Vagina (tissue), 2 donors: ENCODE results near the gene SNU13. TPM values are rescaled to one million over a fixed set of nuclear protein-coding genes. Genes with fewer than 3 reads are reported as not detected.
"Not testable (repeated sequence)": the region's sequence is repeated elsewhere in the genome, so short reads cannot be mapped to it uniquely, and the experiment has no call there.

Experiments used
- DNase-seq, 2 donors: peaks; one replicate each; pipeline ENCODE4 v3.0.0-alpha.2; 2017; ENCODE audit errors: extremely low spot score in 2 of 2
- H3K27ac ChIP-seq: fragments of 200-600 bp; sonication (generic); one replicate; pipeline ENCODE4 v1.5.1; 2019
- H3K27me3 ChIP-seq: fragments of 200-600 bp; sonication (generic); one replicate; pipeline ENCODE4 v1.5.1; 2019
- H3K36me3 ChIP-seq, 2 donors: fragments of 200-600 bp; sonication (generic); one replicate each; pipeline ENCODE4 v1.5.1; 2017 to 2019
- H3K4me1 ChIP-seq: fragments of 200-600 bp; sonication (generic); one replicate; pipeline ENCODE4 v1.5.1; 2019
- H3K4me3 ChIP-seq, 2 donors: fragments of 200-600 bp; sonication (generic); 1 replicate in 1 of 2; 2 replicates in 1 of 2; pipeline ENCODE4 v1.5.1; 2016 to 2019
- H3K9me3 ChIP-seq: fragments of 200-600 bp; sonication (generic); one replicate; pipeline ENCODE4 v1.5.1; 2019
- CTCF ChIP-seq, 3 experiments: fragments of 450-650 bp in 2 of 3; fragments of 200-600 bp in 1 of 3; sonication (generic) in 1 of 3; IDR thresholded peaks; one replicate each; pipeline ENCODE4 v1.5.1; 2017 to 2019; ENCODE audit warnings: antibody characterized with exemption in 3 of 3, mild to moderate bottlenecking in 2 of 3, moderate library complexity in 2 of 3
- POLR2A ChIP-seq, 2 donors: fragments of 450-650 bp; IDR thresholded peaks; one replicate each; pipeline ENCODE4 v1.6.1; 2017; ENCODE audit warnings: antibody characterized with exemption in 2 of 2, mild to moderate bottlenecking in 2 of 2, moderate library complexity in 2 of 2
- POLR2AphosphoS5 ChIP-seq, 2 donors: sonication (generic); formaldehyde crosslinking; IDR thresholded peaks; one replicate each; pipeline ENCODE4 v1.9.0; 2017; ENCODE audit warnings: antibody characterized with exemption in 2 of 2, mild to moderate bottlenecking in 2 of 2, low read depth in 1 of 2; ENCODE audit not compliant: insufficient read depth in 1 of 2
- intact Hi-C: fragments of 100-400 bp; cut with DNase I; formaldehyde crosslinking; loops from one replicate; pipeline ENCODE4 v1.15.1; 2023
- small RNA-seq: library from RNA; depleted of rRNA; stranded (forward); fragments of <200 nt; gene quantifications from one replicate; pipeline ENCODE3, GENCODE V24; 2016
- total RNA-seq: library from RNA; depleted of rRNA; stranded (reverse); fragments of >200 nt; gene quantifications from one replicate; pipeline ENCODE4 v1.2.3, GENCODE V29; 2016

Gene SNU13
- total RNA-seq, 1 donor from 2014 or later: 113 TPM

DNA sequence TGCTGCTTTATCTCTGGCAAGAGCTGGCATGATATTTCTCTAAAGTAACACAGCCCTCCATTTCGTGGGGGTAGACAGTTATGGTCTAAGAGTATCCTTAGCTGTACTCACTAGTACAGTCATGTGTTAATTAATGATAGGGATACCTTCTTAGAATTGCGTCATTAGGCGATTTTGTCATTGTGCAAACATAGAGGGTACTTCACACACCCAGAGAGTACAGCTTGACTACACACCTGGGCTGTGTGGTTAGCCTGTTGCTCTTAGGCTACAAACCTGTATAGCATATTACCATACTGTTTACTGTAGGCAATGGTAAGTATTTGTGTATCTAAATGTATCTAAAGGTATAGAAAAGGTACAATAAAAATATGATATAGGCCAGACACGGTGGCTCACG lies 50.5 kb downstream of the SNU13 start:
- no peaks in the 10 kb centered on the region for H3K9me3 ChIP-seq
- H3K27ac ChIP-seq: no peak overlapping the region
- peaks cover 8 to 77% of the 10 kb centered on the region in 2 donors for H3K36me3 ChIP-seq
- H3K4me1 ChIP-seq: peaks cover 5% of the 10 kb centered on the region
- H3K27me3 ChIP-seq: no peaks in the 10 kb centered on the region
- H3K4me3 ChIP-seq: no peak overlapping the region
- TF ChIP-seq POLR2A (IDR thresholded peaks at IDR 0.05) (no peak), POLR2AphosphoS5 (IDR thresholded peaks at IDR 0.05; ENCODE audit: insufficient read depth in 1 of 2, low read depth in 1 of 2) (no peak), CTCF (IDR thresholded peaks at IDR 0.05) (no peak)
- intact Hi-C loops: no loop called here
- DNase-seq: no peak

GRCh38 chr22:41637623-41638022 lies 51.0 kb downstream of the SNU13 start:
- not testable (repeated sequence) for H3K4me3 ChIP-seq, H3K27me3 ChIP-seq
- peaks cover 8 to 72% of the 10 kb centered on the region in 2 donors for H3K36me3 ChIP-seq

GRCh38 chr22:41636467-41636866 lies 52.2 kb downstream of the SNU13 start:
- DNase-seq: no peak
- Histone ChIP-seq H3K27ac (no peak overlapping the region), H3K36me3 (peaks cover 8 to 61% of the 10 kb centered on the region in 2 donors), H3K4me1 (peaks cover 5% of the 10 kb centered on the region), H3K27me3 (no peaks in the 10 kb centered on the region), H3K9me3 (no peaks in the 10 kb centered on the region), H3K4me3 (no peak overlapping the region)
- intact Hi-C loops: no loop called here
- TF ChIP-seq POLR2A (IDR thresholded peaks at IDR 0.05) (no peak), CTCF (IDR thresholded peaks at IDR 0.05) (no peak), POLR2AphosphoS5 (IDR thresholded peaks at IDR 0.05; ENCODE audit: insufficient read depth in 1 of 2, low read depth in 1 of 2) (no peak)

More at GRCh38 chr22:41637623-41638022, 51.0 kb downstream of the SNU13 start:
- DNase-seq, H3K9me3 ChIP-seq, intact Hi-C loops, H3K27ac ChIP-seq, H3K4me1 ChIP-seq: not testable (repeated sequence)

- intact Hi-C loops, H3K4me3 ChIP-seq, H3K27ac ChIP-seq, DNase-seq, H3K9me3 ChIP-seq, H3K27me3 ChIP-seq, H3K4me1 ChIP-seq: not testable (repeated sequence)
- peaks cover 8 to 58% of the 10 kb centered on the region in 2 donors for H3K36me3 ChIP-seq
Observed at GRCh38 chr22:41634610-41635009, 54.1 kb downstream of the SNU13 start.

- peaks cover 0 to 56% of the 10 kb centered on the region in 2 donors for H3K36me3 ChIP-seq
- H3K9me3 ChIP-seq, H3K4me3 ChIP-seq, DNase-seq, H3K27me3 ChIP-seq, H3K27ac ChIP-seq, intact Hi-C loops, H3K4me1 ChIP-seq: not testable (repeated sequence)
Observed at GRCh38 chr22:41631615-41632014, 57.1 kb downstream of the SNU13 start.

GRCh38 chr22:41631115-41631514 lies 57.6 kb downstream of the SNU13 start:
- H3K4me3 ChIP-seq, H3K4me1 ChIP-seq, intact Hi-C loops, H3K27ac ChIP-seq, H3K27me3 ChIP-seq, DNase-seq, H3K9me3 ChIP-seq: not testable (repeated sequence)
- H3K36me3 ChIP-seq: peaks cover 0 to 60% of the 10 kb centered on the region in 2 donors

- H3K36me3 ChIP-seq: peaks cover 0 to 71% of the 10 kb centered on the region in 2 donors
- H3K4me3 ChIP-seq: no peak overlapping the region
- no peak for DNase-seq
- no peak overlapping the region for H3K27ac ChIP-seq
- no peak for TF ChIP-seq POLR2AphosphoS5 (IDR thresholded peaks at IDR 0.05; ENCODE audit: insufficient read depth in 1 of 2, low read depth in 1 of 2)
- no peak for TF ChIP-seq POLR2A (IDR thresholded peaks at IDR 0.05)
- no peak for TF ChIP-seq CTCF (IDR thresholded peaks at IDR 0.05)
- H3K9me3 ChIP-seq: no peaks in the 10 kb centered on the region
- H3K4me1 ChIP-seq: peaks cover 20% of the 10 kb centered on the region
- intact Hi-C loops: no loop called here
- H3K27me3 ChIP-seq: no peaks in the 10 kb centered on the region
Observed at GRCh38 chr22:41625577-41625976, 63.1 kb downstream of the SNU13 start.

Small RNAs within 50 kb of the gene (small RNA-seq; reads per million reads assigned to genes)
- not detected for gene HMGN2P10
- not detected for gene RF00019
- gene RNU6-476P: not detected
- not detected for gene RNU6ATAC22P

Other genes with a start within 250 kb of the SNU13 start
- gene TOB2, start 242.1 kb downstream of the SNU13 start, total RNA-seq: 34.9 TPM
- gene PHF5A, start 220.2 kb downstream of the SNU13 start, total RNA-seq: 35.4 TPM
- gene ACO2, start 219.8 kb downstream of the SNU13 start, total RNA-seq: 78.6 TPM
- 21.4 TPM for gene POLR3H, start 144.4 kb downstream of the SNU13 start, total RNA-seq
- 29.7 TPM for gene CSDC2, start 127.9 kb downstream of the SNU13 start, total RNA-seq
- gene PMM1, start 99.0 kb downstream of the SNU13 start, total RNA-seq: 40.8 TPM
- gene DESI1, start 67.8 kb downstream of the SNU13 start, total RNA-seq: 20.6 TPM
- gene XRCC6, start 67.6 kb downstream of the SNU13 start, total RNA-seq: 158 TPM
- 6.4 TPM for gene MEI1, start 10.6 kb upstream of the SNU13 start, total RNA-seq
- gene CCDC134, start 111.8 kb upstream of the SNU13 start, total RNA-seq: 8.8 TPM
- 98.0 TPM for gene SREBF2, start 144.2 kb upstream of the SNU13 start, total RNA-seq
- not detected for gene SHISA8, start 226.2 kb upstream of the SNU13 start, total RNA-seq
- not detected for gene TNFRSF13C, start 237.9 kb upstream of the SNU13 start, total RNA-seq